ENCODE results near the gene SF1. TPM values are rescaled to one million over a fixed set of nuclear protein-coding genes. Genes with fewer than 3 reads are reported as not detected.
A peak's percentile ranks its signal among the peaks of the same experiment; 100 is the strongest.

Gene SF1
- polyA plus RNA-seq, 4 donors: 69.8 to 328 (median 83.5) TPM

- Histone ChIP-seq H3K36me3 (ENCODE audit: control insufficient read depth in 3 of 3, insufficient read depth in 2 of 3, low read depth in 1 of 3, low read length in 3 of 3) (peaks cover 17 to 29% (median 22%) of the 10 kb centered on the region in 3 donors), H3K27ac (ENCODE audit: low read depth in 1 of 3, low read length in 2 of 3) (peak overlapping the region in 1 of 3 donors; percentile 14), H3K27me3 (ENCODE audit: control insufficient read depth in 3 of 3, insufficient read depth in 3 of 3, low read length in 3 of 3) (no peaks in the 10 kb centered on the region), H3K9me3 (ENCODE audit: control insufficient read depth in 2 of 2, insufficient read depth in 1 of 2, low read depth in 1 of 2, low read length in 1 of 2) (no peaks in the 10 kb centered on the region), H3K4me1 (ENCODE audit: control insufficient read depth in 3 of 3, insufficient read depth in 2 of 3, low read depth in 1 of 3, low read length in 2 of 3) (peaks cover 2 to 7% (median 5%) of the 10 kb centered on the region in 3 donors), H3K4me3 (ENCODE audit: low read depth in 1 of 3, low read length in 3 of 3) (peak overlapping the region; percentile 83 to 95 (median 92))
- no peak for FAIRE-seq
- DNase-seq: no peak
- WGBS, 3 donors: 4 to 11% (median 5%) methylated on average over 3 of the region's 3 CpGs
Observed at GRCh38 chr11:64776875-64777274, 1.5 kb downstream of the SF1 start.

- FAIRE-seq (no peak), DNase-seq (no peak)
- Histone ChIP-seq H3K36me3 (ENCODE audit: control insufficient read depth in 3 of 3, insufficient read depth in 2 of 3, low read depth in 1 of 3, low read length in 3 of 3) (peaks cover 19 to 29% (median 24%) of the 10 kb centered on the region in 3 donors), H3K4me3 (ENCODE audit: low read depth in 1 of 3, low read length in 3 of 3) (peak overlapping the region in 2 of 3 donors; percentile 83 to 92), H3K9me3 (ENCODE audit: control insufficient read depth in 2 of 2, insufficient read depth in 1 of 2, low read depth in 1 of 2, low read length in 1 of 2) (no peaks in the 10 kb centered on the region), H3K27ac (ENCODE audit: low read depth in 1 of 3, low read length in 2 of 3) (no peak overlapping the region), H3K4me1 (ENCODE audit: control insufficient read depth in 3 of 3, insufficient read depth in 2 of 3, low read depth in 1 of 3, low read length in 2 of 3) (peaks cover 2 to 7% (median 5%) of the 10 kb centered on the region in 3 donors), H3K27me3 (ENCODE audit: control insufficient read depth in 3 of 3, insufficient read depth in 3 of 3, low read length in 3 of 3) (no peaks in the 10 kb centered on the region)
- WGBS, 3 donors: 41 to 63% (median 46%) methylated on average over 6 of the region's 6 CpGs
Observed at GRCh38 chr11:64776425-64776824, 1.9 kb downstream of the SF1 start.

GRCh38 chr11:64774144-64774543 is 4.2 kb downstream of the SF1 start:
- FAIRE-seq: no peak
- WGBS, 3 donors: 60 to 75% (median 74%) methylated on average over 5 of the region's 5 CpGs
- peaks cover 0 to 7% (median 2%) of the 10 kb centered on the region in 3 donors for H3K4me1 ChIP-seq (ENCODE audit: control insufficient read depth in 3 of 3, insufficient read depth in 2 of 3, low read depth in 1 of 3, low read length in 2 of 3)
- H3K27me3 ChIP-seq (ENCODE audit: control insufficient read depth in 3 of 3, insufficient read depth in 3 of 3, low read length in 3 of 3): no peaks in the 10 kb centered on the region
- H3K9me3 ChIP-seq (ENCODE audit: control insufficient read depth in 2 of 2, insufficient read depth in 1 of 2, low read depth in 1 of 2, low read length in 1 of 2): no peaks in the 10 kb centered on the region
- peaks cover 30 to 42% (median 37%) of the 10 kb centered on the region in 3 donors for H3K36me3 ChIP-seq (ENCODE audit: control insufficient read depth in 3 of 3, insufficient read depth in 2 of 3, low read depth in 1 of 3, low read length in 3 of 3)
- H3K4me3 ChIP-seq (ENCODE audit: low read depth in 1 of 3, low read length in 3 of 3): no peak overlapping the region
- DNase-seq: no peak
- H3K27ac ChIP-seq (ENCODE audit: low read depth in 1 of 3, low read length in 2 of 3): no peak overlapping the region

GRCh38 chr11:64772303-64773018 is 5.9 kb downstream of the SF1 start:
- no peak for DNase-seq
- no peak overlapping the region for H3K27ac ChIP-seq (ENCODE audit: low read depth in 1 of 3, low read length in 2 of 3)
- 57 to 80% (median 64%) methylated on average over 3 of the region's 3 CpGs for WGBS, 3 donors
- FAIRE-seq: no peak
- no peaks in the 10 kb centered on the region for H3K9me3 ChIP-seq (ENCODE audit: control insufficient read depth in 2 of 2, insufficient read depth in 1 of 2, low read depth in 1 of 2, low read length in 1 of 2)
- H3K4me1 ChIP-seq (ENCODE audit: control insufficient read depth in 3 of 3, insufficient read depth in 2 of 3, low read depth in 1 of 3, low read length in 2 of 3): peaks cover 0 to 7% (median 2%) of the 10 kb centered on the region in 3 donors
- H3K27me3 ChIP-seq (ENCODE audit: control insufficient read depth in 3 of 3, insufficient read depth in 3 of 3, low read length in 3 of 3): no peaks in the 10 kb centered on the region
- H3K36me3 ChIP-seq (ENCODE audit: control insufficient read depth in 3 of 3, insufficient read depth in 2 of 3, low read depth in 1 of 3, low read length in 3 of 3): peaks cover 45 to 56% (median 47%) of the 10 kb centered on the region in 3 donors
- H3K4me3 ChIP-seq (ENCODE audit: low read depth in 1 of 3, low read length in 3 of 3): no peak overlapping the region

GRCh38 chr11:64771861-64772260 is 6.5 kb downstream of the SF1 start:
- Histone ChIP-seq H3K36me3 (ENCODE audit: control insufficient read depth in 3 of 3, insufficient read depth in 2 of 3, low read depth in 1 of 3, low read length in 3 of 3) (peaks cover 50 to 59% (median 53%) of the 10 kb centered on the region in 3 donors), H3K4me1 (ENCODE audit: control insufficient read depth in 3 of 3, insufficient read depth in 2 of 3, low read depth in 1 of 3, low read length in 2 of 3) (peaks cover 0 to 6% (median 2%) of the 10 kb centered on the region in 3 donors), H3K4me3 (ENCODE audit: low read depth in 1 of 3, low read length in 3 of 3) (no peak overlapping the region), H3K27ac (ENCODE audit: low read depth in 1 of 3, low read length in 2 of 3) (no peak overlapping the region), H3K27me3 (ENCODE audit: control insufficient read depth in 3 of 3, insufficient read depth in 3 of 3, low read length in 3 of 3) (no peaks in the 10 kb centered on the region), H3K9me3 (ENCODE audit: control insufficient read depth in 2 of 2, insufficient read depth in 1 of 2, low read depth in 1 of 2, low read length in 1 of 2) (no peaks in the 10 kb centered on the region)
- no peak for DNase-seq
- 72 to 93% (median 76%) methylated on average over 2 of the region's 2 CpGs for WGBS, 3 donors
- no peak for FAIRE-seq

GRCh38 chr11:64770120-64770519 is 8.2 kb downstream of the SF1 start:
- Histone ChIP-seq H3K27ac (ENCODE audit: low read depth in 1 of 3, low read length in 2 of 3) (no peak overlapping the region), H3K4me1 (ENCODE audit: control insufficient read depth in 3 of 3, insufficient read depth in 2 of 3, low read depth in 1 of 3, low read length in 2 of 3) (peaks cover 0 to 2% (median 0%) of the 10 kb centered on the region in 3 donors), H3K36me3 (ENCODE audit: control insufficient read depth in 3 of 3, insufficient read depth in 2 of 3, low read depth in 1 of 3, low read length in 3 of 3) (peaks cover 57 to 71% (median 57%) of the 10 kb centered on the region in 3 donors), H3K4me3 (ENCODE audit: low read depth in 1 of 3, low read length in 3 of 3) (no peak overlapping the region), H3K27me3 (ENCODE audit: control insufficient read depth in 3 of 3, insufficient read depth in 3 of 3, low read length in 3 of 3) (no peaks in the 10 kb centered on the region), H3K9me3 (ENCODE audit: control insufficient read depth in 2 of 2, insufficient read depth in 1 of 2, low read depth in 1 of 2, low read length in 1 of 2) (no peaks in the 10 kb centered on the region)
- 93 to 97% (median 95%) methylated on average over 12 of the region's 12 CpGs for WGBS, 3 donors
- FAIRE-seq: no peak
- no peak for DNase-seq

- FAIRE-seq: no peak
- Histone ChIP-seq H3K36me3 (ENCODE audit: control insufficient read depth in 3 of 3, insufficient read depth in 2 of 3, low read depth in 1 of 3, low read length in 3 of 3) (peaks cover 56 to 73% (median 56%) of the 10 kb centered on the region in 3 donors), H3K4me3 (ENCODE audit: low read depth in 1 of 3, low read length in 3 of 3) (no peak overlapping the region), H3K4me1 (ENCODE audit: control insufficient read depth in 3 of 3, insufficient read depth in 2 of 3, low read depth in 1 of 3, low read length in 2 of 3) (peaks cover 0 to 2% (median 0%) of the 10 kb centered on the region in 3 donors), H3K27me3 (ENCODE audit: control insufficient read depth in 3 of 3, insufficient read depth in 3 of 3, low read length in 3 of 3) (no peaks in the 10 kb centered on the region), H3K9me3 (ENCODE audit: control insufficient read depth in 2 of 2, insufficient read depth in 1 of 2, low read depth in 1 of 2, low read length in 1 of 2) (no peaks in the 10 kb centered on the region), H3K27ac (ENCODE audit: low read depth in 1 of 3, low read length in 2 of 3) (no peak overlapping the region)
- 89 to 92% (median 91%) methylated on average over 6 of the region's 6 CpGs for WGBS, 3 donors
- DNase-seq: no peak
Observed at GRCh38 chr11:64769283-64769682, 9.1 kb downstream of the SF1 start.

GRCh38 chr11:64768300-64768694 is 10.0 kb downstream of the SF1 start:
- Histone ChIP-seq H3K4me3 (ENCODE audit: low read depth in 1 of 3, low read length in 3 of 3) (no peak overlapping the region), H3K9me3 (ENCODE audit: control insufficient read depth in 2 of 2, insufficient read depth in 1 of 2, low read depth in 1 of 2, low read length in 1 of 2) (no peaks in the 10 kb centered on the region), H3K27ac (ENCODE audit: low read depth in 1 of 3, low read length in 2 of 3) (peak overlapping the region in 1 of 3 donors; percentile 34), H3K27me3 (ENCODE audit: control insufficient read depth in 3 of 3, insufficient read depth in 3 of 3, low read length in 3 of 3) (no peaks in the 10 kb centered on the region), H3K4me1 (ENCODE audit: control insufficient read depth in 3 of 3, insufficient read depth in 2 of 3, low read depth in 1 of 3, low read length in 2 of 3) (peaks cover 0 to 2% (median 0%) of the 10 kb centered on the region in 3 donors), H3K36me3 (ENCODE audit: control insufficient read depth in 3 of 3, insufficient read depth in 2 of 3, low read depth in 1 of 3, low read length in 3 of 3) (peaks cover 52 to 79% (median 55%) of the 10 kb centered on the region in 3 donors)
- WGBS, 3 donors: 91 to 93% (median 92%) methylated on average over 6 of the region's 6 CpGs
- DNase-seq (no peak), FAIRE-seq (no peak)
